Activated CD8-positive, alpha-beta memory T cell treated with anti-CD3 and anti-CD28 coated beads, Interleukin-2, amount 50 U/mL, for 4 hours (primary cell): Measurements from ENCODE around the gene IL4I1.

Experiments
- DNase-seq: peaks from one replicate; pipeline ENCODE4 v3.0.0-alpha.2; 2020

The IL4I1 gene

GRCh38 chr19:49848938-49849337 is 47.7 kb downstream of the IL4I1 start:
- no peak for DNase-seq

- DNase-seq, result no peak
These were observed 48.7 kb downstream of the IL4I1 start for GRCh38 chr19:49847731-49848696.

- DNase-seq, result no peak
These were observed 50.3 kb downstream of the IL4I1 start for GRCh38 chr19:49846408-49846807.

GRCh38 chr19:49845414-49845813 is 51.3 kb downstream of the IL4I1 start:
- DNase-seq, result no peak

- DNase-seq, result no peak
These were observed 52.3 kb downstream of the IL4I1 start for GRCh38 chr19:49844138-49845095.

- DNase-seq, result no peak
These were observed 53.4 kb downstream of the IL4I1 start for GRCh38 chr19:49843265-49843664.

- DNase-seq, result no peak
These were observed 55.9 kb downstream of the IL4I1 start for GRCh38 chr19:49840736-49841249.

GRCh38 chr19:49840321-49840720 is 56.4 kb downstream of the IL4I1 start:
- no peak for DNase-seq

GRCh38 chr19:49839713-49840112 is 57.0 kb downstream of the IL4I1 start:
- DNase-seq, result no peak
